ENCODE results near the gene TICAM1.

TICAM1 gene

DNA sequence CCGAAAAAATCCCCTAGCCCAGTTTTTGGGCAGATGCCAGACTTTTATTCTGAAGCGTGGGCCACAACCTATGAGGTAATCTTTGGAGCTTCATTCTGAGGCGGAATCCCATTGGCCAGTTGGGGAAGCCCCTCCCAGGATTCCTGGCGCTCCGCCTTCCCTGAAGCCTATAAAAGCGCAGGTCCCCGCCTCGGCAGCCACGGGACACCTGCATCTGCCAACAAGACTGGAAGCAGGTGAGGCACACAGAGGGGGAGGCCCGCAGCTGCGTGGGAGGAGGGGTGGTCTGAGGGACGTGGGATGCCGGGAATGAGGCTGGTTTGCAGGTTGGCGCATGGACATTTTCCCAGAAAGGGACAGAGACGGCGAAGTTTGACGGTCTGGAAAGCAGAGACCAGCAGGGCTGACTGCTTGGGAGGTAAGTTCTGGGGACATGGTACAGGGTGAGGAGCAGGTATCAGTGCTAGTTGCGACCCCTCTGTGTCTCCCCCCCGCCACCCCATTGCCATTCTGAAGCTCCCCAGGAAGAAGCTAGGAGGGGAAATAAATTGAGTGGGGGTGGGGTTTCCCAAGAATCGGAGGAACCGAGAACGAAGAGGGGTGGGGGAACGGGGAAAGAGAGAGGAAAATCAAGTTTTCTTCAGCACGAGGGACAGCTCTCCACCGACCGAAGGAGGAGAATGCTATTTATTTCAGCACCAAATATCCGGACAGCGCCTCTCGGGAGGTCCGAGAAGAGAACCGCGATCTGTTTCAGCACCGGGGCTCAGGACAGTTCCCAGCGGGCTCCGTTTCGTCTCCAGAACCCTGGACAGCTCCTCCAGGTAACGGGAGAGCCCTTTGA lies 62.4 kb downstream of the TICAM1 start:
- peak; percentile 85 for DNase-seq

All from fibroblast of skin of right biceps (primary cell).